Measurements from ENCODE around the gene PHTF1.

DNA sequence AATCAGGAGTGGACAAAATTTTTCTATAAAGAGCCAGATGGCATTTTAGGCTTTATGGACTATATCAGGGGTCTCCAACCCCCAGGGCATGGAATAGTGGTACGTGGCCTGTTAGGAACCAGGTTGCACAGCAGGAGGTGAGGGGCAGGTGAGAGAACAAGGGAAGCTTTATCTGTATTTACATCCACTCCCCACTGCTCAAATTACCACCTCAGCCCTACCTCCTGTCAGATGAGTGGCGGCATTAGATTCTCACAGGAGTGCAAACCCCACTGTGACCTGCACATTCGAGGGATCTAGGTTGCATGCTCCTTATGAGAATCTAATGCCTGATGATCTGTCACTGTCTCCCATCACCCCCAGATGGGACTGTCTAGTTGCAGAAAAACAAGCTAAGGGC is 13.9 kb downstream of the PHTF1 start:
- TF ChIP-seq, protein P1, sequence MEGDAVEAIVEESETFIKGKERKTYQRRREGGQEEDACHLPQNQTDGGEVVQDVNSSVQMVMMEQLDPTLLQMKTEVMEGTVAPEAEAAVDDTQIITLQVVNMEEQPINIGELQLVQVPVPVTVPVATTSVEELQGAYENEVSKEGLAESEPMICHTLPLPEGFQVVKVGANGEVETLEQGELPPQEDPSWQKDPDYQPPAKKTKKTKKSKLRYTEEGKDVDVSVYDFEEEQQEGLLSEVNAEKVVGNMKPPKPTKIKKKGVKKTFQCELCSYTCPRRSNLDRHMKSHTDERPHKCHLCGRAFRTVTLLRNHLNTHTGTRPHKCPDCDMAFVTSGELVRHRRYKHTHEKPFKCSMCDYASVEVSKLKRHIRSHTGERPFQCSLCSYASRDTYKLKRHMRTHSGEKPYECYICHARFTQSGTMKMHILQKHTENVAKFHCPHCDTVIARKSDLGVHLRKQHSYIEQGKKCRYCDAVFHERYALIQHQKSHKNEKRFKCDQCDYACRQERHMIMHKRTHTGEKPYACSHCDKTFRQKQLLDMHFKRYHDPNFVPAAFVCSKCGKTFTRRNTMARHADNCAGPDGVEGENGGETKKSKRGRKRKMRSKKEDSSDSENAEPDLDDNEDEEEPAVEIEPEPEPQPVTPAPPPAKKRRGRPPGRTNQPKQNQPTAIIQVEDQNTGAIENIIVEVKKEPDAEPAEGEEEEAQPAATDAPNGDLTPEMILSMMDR (conservative IDR thresholded peaks at IDR 0.05): no peak
- no peak for TF ChIP-seq ZFX (IDR thresholded peaks at IDR 0.05)

Measured in C4-2B (cell line).